Right lobe of liver (tissue), 4 donors: ENCODE results near the gene CD300E.

Source experiments
- CTCF ChIP-seq, 4 donors: fragments of 200-600 bp in 3 of 4; fragments of 450-650 bp in 1 of 4; IDR thresholded peaks; one replicate each; pipeline versions ENCODE4 v1.5.1 to v1.8.0; 2016 to 2022; ENCODE audit warnings: antibody characterized with exemption in 4 of 4, mild to moderate bottlenecking in 2 of 4
- POLR2A ChIP-seq: fragments of 450-650 bp; IDR thresholded peaks from one replicate; pipeline ENCODE4 v1.6.1; 2017; ENCODE audit warnings: antibody characterized with exemption, mild to moderate bottlenecking
- donor health status: DM: no; HTN: no; CAD: no.
- donor health status: DM: no; HTN: no; CAD: no.
- donor health status: DM: no; HTN: yes; CAD: no.

GRCh38 chr17:74592087-74592990 is 31.2 kb downstream of the CD300E start, which contains the start of gene CD300LD:
- no peak for TF ChIP-seq CTCF (IDR thresholded peaks at IDR 0.05)
- no peak for TF ChIP-seq POLR2A
